Nephron (organoid): ENCODE measurements around the gene RTL1.

Experiments
- H3K27ac Mint-ChIP-seq, 3 experiments: 2 replicates each; pipeline ENCODE4 v1.8.0; 2020; ENCODE audit warnings: mixed read lengths in 3 of 3, mild to moderate bottlenecking in 2 of 3, moderate library complexity in 1 of 3
- H3K27me3 Mint-ChIP-seq: 2 replicates; pipeline ENCODE4 v1.8.0; 2021; ENCODE audit warnings: low read depth, mild to moderate bottlenecking, moderate library complexity, mixed read lengths
- H3K36me3 Mint-ChIP-seq: 2 replicates; pipeline ENCODE4 v1.8.0; 2020; ENCODE audit warnings: low read depth, mixed read lengths
- H3K4me1 Mint-ChIP-seq: 2 replicates; pipeline ENCODE4 v1.8.0; 2020; ENCODE audit warnings: mixed read lengths
- H3K4me3 Mint-ChIP-seq, 3 experiments: 2 replicates each; pipeline ENCODE4 v1.8.0; 2020; ENCODE audit warnings: mild to moderate bottlenecking in 3 of 3, mixed read lengths in 3 of 3, moderate library complexity in 2 of 3
- H3K9me3 Mint-ChIP-seq: 2 replicates; pipeline ENCODE4 v1.8.0; 2020; ENCODE audit warnings: mixed read lengths
- CTCF ChIP-seq, 3 experiments: fragments of 200-600 bp; sonication (generic); IDR thresholded peaks; one replicate each; pipeline ENCODE4 v1.5.0; 2021; ENCODE audit warnings: antibody characterized with exemption in 3 of 3; ENCODE audit not compliant: unreplicated experiment in 3 of 3

Gene RTL1

GRCh38 chr14:100882991-100883788 is 20.3 kb downstream of the RTL1 start:
- Mint-ChIP-seq H3K4me3 (no peak overlapping the region), H3K36me3 (no peaks in the 10 kb centered on the region), H3K9me3 (peaks cover 23% of the 10 kb centered on the region), H3K27ac (no peak overlapping the region), H3K27me3 (peaks cover 24% of the 10 kb centered on the region), H3K4me1 (peaks cover 30% of the 10 kb centered on the region)
- no peak for TF ChIP-seq CTCF (IDR thresholded peaks at IDR 0.05; ENCODE audit: unreplicated experiment in 3 of 3)

- no peaks in the 10 kb centered on the region for H3K36me3 Mint-ChIP-seq
- no peak overlapping the region for H3K27ac Mint-ChIP-seq
- no peak overlapping the region for H3K4me3 Mint-ChIP-seq
- peaks cover 22% of the 10 kb centered on the region for H3K4me1 Mint-ChIP-seq
- no peak for TF ChIP-seq CTCF (IDR thresholded peaks at IDR 0.05; ENCODE audit: unreplicated experiment in 3 of 3)
- H3K27me3 Mint-ChIP-seq = peaks cover 24% of the 10 kb centered on the region
- H3K9me3 Mint-ChIP-seq = peaks cover 23% of the 10 kb centered on the region
Observed at GRCh38 chr14:100882026-100882967, 21.2 kb downstream of the RTL1 start.

GRCh38 chr14:100881211-100882025 is 22.1 kb downstream of the RTL1 start:
- Mint-ChIP-seq H3K36me3 (no peaks in the 10 kb centered on the region), H3K4me1 (peaks cover 15% of the 10 kb centered on the region), H3K27me3 (peaks cover 24% of the 10 kb centered on the region), H3K27ac (no peak overlapping the region), H3K9me3 (peaks cover 23% of the 10 kb centered on the region), H3K4me3 (no peak overlapping the region)
- TF ChIP-seq CTCF (IDR thresholded peaks at IDR 0.05; ENCODE audit: unreplicated experiment in 3 of 3) = no peak

- Mint-ChIP-seq H3K4me1 (peaks cover 7% of the 10 kb centered on the region), H3K27me3 (peaks cover 22% of the 10 kb centered on the region), H3K4me3 (no peak overlapping the region), H3K27ac (no peak overlapping the region), H3K36me3 (no peaks in the 10 kb centered on the region), H3K9me3 (peaks cover 20% of the 10 kb centered on the region)
- no peak for TF ChIP-seq CTCF (IDR thresholded peaks at IDR 0.05; ENCODE audit: unreplicated experiment in 3 of 3)
Observed at GRCh38 chr14:100880271-100881101, 23.0 kb downstream of the RTL1 start.

GRCh38 chr14:100879782-100880181 is 23.7 kb downstream of the RTL1 start:
- no peak overlapping the region for H3K4me3 Mint-ChIP-seq
- H3K4me1 Mint-ChIP-seq = peaks cover 4% of the 10 kb centered on the region

More at GRCh38 chr14:100879782-100880181, 23.7 kb downstream of the RTL1 start:
- H3K27ac Mint-ChIP-seq = no peak overlapping the region
- peaks cover 19% of the 10 kb centered on the region for H3K9me3 Mint-ChIP-seq
- H3K36me3 Mint-ChIP-seq = no peaks in the 10 kb centered on the region
- H3K27me3 Mint-ChIP-seq = peaks cover 21% of the 10 kb centered on the region
- no peak for TF ChIP-seq CTCF (IDR thresholded peaks at IDR 0.05; ENCODE audit: unreplicated experiment in 3 of 3)
